Activated T-helper 9 cell treated with anti-CD3 and anti-CD28 coated beads, Interleukin-2, amount 50 U/mL, for 16 hours (primary cell): ENCODE measurements around the gene CYB561D1.
"Not testable (repeated sequence)": the region's sequence is repeated elsewhere in the genome, so short reads cannot be mapped to it uniquely, and the experiment has no call there.

ENCODE experiments used
- DNase-seq: peaks from one replicate; pipeline ENCODE4 v3.0.0-alpha.2; 2020; ENCODE audit warnings: low read depth

CYB561D1 gene

DNA sequence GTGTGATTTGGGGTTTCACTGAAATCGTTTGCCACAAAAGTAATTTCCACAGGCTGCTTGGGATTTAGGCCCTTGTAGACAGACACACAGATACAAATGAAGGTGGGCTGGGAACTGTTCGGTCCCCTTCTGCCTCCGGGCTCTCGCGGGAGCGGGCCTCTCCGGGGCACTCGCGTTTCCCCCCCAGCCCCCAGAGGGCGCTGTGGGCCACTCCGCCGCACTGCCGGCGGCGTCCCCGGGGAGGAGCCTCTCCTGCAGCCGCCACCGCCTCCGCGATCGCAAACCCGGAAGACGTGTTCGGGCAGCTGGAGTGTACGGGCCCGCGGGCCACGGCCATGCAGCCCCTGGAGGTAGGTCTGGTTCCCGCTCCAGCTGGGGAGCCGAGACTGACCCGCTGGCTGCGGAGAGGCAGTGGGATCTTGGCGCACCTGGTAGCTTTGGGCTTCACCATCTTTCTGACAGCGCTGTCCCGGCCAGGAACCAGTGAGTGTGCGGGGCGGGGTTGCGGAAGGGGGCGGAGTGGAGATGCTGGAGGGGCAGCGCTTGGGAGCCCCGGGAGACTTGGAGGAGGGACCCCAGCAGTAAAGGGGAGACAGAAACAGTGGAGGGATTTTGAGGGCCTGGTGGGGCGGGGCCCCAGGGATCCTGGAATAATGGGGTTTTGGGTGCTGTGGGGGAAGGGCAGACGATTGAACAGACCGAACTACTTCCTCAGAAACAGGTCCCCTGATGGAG is at the start of gene CYB561D1:
CYB561D1 (plus strand) TSS at position 290 of the 735 bp plus-strand sequence; CDS start at position 336, 46 bp downstream.
- DNase-seq, result peak; percentile 87

DNA sequence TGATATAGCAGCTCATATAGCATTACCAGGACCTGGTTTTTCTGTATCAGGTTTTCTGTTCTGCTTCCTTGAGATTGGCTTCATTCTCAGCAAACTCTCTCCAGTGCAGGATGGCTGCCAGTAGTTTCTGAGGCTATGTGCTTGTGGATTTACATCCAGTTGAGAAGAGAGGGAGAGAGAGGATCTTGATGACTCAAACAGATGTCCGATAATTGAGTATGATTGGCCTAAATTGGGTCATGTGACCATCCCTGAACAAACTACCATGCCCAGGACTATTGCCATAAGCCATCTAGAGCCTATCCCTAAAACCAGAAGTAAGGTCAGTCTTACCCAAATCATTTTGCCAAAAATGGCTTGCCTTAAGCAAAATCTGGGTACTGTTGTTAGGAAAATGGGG is 49.5 kb upstream of the CYB561D1 start:
- DNase-seq, result no peak

DNA sequence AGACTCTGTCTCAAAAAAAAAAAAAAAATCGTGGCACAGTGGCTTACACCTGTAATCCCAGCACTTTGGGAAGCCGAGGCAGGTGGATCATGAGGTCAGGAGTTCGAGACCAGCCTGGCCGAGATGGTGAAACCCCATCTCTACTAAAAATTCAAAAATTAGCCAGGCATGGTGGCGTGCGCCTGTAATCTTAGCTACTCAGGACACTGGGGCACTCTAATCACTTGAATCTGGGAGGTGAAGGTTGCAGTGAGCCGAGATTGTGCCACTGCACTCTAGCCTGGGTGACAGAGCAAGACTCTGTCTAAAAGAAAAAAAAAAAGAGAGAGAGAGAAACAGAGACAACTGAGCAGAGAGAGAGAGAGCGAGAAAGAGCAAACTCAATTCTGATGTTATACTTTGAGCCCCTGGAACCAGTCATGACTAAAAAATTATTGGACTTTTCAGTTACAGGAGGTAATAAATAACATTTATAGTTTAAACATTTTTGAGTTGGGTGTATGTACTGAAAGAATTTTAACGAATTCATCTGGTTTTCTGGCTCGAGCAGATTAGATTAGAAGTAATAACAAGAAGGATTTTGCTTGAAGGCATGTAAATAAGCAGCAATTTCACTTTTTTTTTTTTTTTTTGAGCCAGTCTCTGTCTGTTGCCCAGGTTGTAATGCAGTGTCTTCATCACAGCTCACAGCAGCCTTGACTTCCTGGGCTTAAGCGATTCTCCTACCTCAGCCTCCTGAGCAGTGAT is 47.8 kb upstream of the CYB561D1 start:
- not testable (repeated sequence) for DNase-seq

GRCh38 chr1:109447524-109447923 is 46.4 kb upstream of the CYB561D1 start:
- no peak for DNase-seq

DNA sequence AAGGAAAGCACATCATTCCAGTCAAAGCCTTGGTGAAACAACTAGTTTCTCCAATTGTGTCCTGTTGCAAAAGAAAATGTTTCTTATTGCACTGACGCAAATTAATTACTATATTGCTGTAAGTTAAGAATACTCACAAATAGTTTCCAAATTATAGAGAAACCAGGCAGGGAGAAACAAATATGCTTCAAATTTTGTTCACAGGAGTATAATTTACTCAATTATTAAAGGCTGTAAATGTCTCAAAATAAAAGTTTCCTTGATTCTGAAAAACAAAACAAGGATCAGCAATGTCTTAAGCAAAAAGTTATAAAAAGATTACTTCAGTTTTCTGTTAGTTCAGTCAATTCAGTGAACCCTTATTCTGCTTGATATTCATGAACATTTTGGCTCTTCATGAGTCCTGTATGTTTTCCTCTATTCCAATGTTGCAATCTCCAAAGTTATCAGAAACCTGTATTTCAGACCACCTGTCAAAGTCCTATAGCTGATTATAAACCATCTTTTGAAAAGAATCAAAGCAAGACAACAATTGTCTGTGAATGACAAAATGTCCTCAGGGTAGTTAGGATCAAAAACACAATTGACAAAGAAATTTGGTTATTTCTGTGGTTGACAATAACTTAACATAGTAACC is 39.3 kb upstream of the CYB561D1 start:
- DNase-seq, result no peak

- no peak for DNase-seq
Observed at GRCh38 chr1:109457819-109458218, 36.1 kb upstream of the CYB561D1 start.

GRCh38 chr1:109466125-109466451 is 27.8 kb upstream of the CYB561D1 start:
- DNase-seq, result no peak

DNA sequence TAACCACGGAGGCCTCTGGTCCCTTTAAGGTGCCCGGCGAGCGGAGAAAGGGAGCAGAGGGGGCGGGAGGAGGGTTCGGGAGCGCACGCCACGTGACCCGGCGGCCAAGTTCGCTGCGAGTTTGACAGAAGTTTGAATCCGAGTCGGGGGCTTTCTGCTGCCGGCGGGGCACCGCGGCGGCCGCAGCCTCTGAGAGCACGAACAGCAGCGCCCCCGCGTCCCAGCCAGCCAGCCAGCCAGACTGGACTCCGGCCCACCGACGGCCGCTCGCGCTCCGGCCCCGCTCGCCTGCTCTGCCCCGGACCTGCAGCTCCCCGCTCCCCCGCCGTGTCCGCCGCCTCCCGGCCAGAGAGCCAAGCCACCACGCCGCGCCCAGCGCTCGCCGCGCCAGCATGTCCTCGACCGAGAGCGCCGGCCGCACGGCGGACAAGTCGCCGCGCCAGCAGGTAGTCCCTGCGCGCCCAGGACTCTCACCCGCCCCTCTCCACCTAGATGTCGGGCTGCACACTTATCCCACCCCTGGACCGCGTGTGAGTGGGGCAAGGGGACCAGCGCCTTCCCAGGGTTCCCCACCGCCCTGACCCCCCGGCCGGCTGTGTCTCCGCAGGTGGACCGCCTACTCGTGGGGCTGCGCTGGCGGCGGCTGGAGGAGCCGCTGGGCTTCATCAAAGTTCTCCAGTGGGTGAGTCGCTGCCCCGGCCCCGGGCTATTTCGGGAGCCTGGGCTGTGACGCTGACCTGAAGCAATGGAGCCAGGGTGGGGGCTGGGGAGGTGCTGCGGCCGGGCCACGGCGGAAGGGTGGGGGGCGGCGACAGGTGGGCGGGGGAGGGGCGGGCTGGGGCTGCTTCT is 27.2 kb upstream of the CYB561D1 start, which contains the start of gene SYPL2:
SYPL2 (plus strand) TSS at position 95 of the 849 bp plus-strand sequence; CDS start at position 393, 298 bp downstream.
- no peak for DNase-seq

DNA sequence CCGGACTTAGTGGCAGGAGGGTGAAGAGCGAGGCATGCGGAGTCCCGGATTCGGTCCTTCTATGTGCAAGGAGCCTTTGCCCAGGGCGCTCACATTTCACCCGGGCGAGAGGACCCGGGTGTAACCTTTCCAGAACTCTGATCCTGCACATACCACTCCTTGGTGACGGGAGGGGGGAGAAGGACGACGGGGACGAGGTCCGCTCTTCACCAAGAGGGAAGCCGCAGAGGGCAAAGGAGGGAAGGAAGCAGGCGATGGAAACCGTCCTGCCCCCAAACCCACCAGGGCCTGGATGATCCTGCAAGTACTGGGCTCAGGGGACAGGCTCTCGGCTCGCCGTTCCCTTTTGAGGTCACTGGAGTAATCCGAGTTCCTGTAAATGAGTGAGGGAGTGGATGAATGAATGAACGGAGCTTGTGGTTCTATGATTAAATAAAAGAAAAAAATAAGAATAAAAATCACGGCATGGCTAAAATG is 26.6 kb upstream of the CYB561D1 start:
- no peak for DNase-seq

DNA sequence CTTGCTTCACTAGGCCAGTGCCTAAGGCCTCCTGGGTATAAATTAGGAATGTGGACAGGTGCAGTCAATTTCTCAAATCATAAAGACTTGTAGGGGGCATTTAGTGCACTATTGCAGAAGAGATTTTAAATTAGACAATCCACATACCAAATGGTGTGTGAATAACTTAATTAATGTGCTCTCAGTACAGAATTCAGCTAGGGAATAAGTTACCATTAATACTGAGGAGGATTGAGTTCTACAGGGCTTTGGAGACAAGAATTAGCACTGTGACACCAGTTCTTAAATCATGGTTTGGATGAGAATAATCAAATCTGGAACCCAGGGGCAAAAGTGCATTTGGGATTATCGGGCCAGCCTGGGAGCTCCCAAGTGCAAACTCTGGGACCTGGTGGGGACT is 25.8 kb upstream of the CYB561D1 start:
- DNase-seq, result no peak

DNA sequence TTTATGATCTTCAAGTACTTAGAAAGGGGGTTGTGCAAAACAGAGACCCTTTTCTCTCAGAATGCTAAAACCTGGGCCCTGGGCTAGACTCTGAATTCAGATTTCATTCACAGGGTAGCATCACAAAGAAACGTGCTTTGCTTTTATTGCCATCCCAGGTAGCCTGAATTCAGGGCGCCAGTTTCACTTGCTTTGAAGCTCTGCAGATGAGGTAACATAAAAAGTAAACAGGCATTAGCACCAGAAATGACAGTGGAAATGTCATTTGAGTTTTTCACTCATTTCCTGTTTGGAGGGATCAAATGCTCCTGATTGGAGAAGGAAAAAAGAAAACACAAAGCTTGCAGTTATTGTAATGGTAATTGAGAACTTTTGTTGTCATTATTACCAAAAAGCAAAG is 25.0 kb upstream of the CYB561D1 start:
- no peak for DNase-seq

GRCh38 chr1:109470245-109470644 is 23.6 kb upstream of the CYB561D1 start:
- DNase-seq, result no peak

GRCh38 chr1:109472779-109473178 is 21.1 kb upstream of the CYB561D1 start:
- no peak for DNase-seq

GRCh38 chr1:109473284-109474057 is 20.4 kb upstream of the CYB561D1 start:
- DNase-seq, result not testable (repeated sequence)

GRCh38 chr1:109474697-109475096 is 19.2 kb upstream of the CYB561D1 start:
- no peak for DNase-seq

GRCh38 chr1:109475261-109475660 is 18.6 kb upstream of the CYB561D1 start:
- DNase-seq, result no peak

DNA sequence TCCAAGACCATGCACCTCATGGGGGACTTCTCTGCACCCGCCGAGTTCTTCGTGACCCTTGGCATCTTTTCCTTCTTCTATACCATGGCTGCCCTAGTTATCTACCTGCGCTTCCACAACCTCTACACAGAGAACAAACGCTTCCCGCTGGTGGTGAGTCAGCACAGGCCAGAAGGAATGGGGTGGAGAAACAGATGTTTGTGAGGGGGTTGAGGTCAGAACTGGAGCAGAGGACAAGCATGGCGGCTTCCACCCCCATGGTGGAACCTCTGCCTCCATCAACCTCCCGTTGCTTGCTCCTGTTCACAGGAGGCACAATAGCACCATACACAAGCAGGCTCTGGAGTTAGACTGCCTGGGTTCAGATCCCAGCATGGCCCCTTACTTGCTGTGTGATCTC is 17.1 kb upstream of the CYB561D1 start:
- no peak for DNase-seq

DNA sequence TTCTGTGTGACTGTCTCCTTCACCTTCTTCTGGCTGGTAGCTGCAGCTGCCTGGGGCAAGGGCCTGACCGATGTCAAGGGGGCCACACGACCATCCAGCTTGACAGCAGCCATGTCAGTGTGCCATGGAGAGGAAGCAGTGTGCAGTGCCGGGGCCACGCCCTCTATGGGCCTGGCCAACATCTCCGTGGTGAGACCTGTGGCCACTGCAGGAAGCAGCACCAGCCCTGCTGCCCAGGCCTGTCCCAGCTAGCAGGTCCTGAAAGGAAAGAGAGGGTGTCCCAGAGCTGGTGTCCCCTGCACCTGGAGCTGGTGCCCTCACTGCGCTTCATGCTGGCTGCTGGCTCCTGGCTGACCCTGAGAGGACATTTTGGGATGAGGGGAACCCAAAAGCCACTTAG is 16.1 kb upstream of the CYB561D1 start:
- DNase-seq, result no peak

DNA sequence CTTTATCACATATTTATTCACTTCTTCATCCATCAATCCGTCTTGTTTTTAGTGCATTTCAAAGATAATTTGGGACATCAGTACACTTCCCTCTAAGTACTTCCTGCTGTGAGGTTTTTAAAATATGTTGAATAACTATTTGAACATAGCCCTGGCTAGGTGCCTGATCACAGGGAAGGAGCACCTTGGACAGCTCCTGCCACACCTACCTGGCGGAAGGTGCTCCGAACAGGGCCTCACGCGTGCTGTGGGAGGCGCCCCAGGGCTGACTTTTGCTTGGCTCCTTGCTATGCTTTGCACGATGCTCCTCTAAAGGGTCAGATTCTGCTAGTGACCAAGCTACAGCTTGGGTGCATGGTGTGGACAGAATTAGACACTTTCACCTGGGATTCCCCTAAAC is 15.1 kb upstream of the CYB561D1 start:
- DNase-seq, result no peak

GRCh38 chr1:109479311-109479710 is 14.6 kb upstream of the CYB561D1 start:
- DNase-seq, result no peak

DNA sequence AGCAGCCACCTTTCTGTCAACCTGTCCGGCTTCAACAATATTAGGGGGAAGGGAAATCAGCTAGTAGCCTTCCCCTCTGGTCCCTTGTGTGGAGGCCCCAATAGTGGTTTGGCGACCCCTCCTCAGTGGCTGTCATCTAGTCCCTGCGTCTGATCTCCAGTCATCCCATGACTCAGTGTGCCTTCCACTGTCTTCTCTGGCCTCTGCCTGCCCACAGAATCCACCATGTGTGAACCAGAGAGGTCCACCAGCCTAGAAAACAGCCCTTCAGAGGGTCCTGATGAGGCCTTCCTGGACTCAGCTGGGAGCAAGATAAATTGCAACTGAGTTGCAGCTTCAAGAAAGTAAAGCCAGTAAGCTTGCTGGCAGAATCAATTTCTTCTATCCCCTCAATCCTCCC is 14.0 kb upstream of the CYB561D1 start:
- DNase-seq, result no peak
